GM13976 (cell line): ENCODE results near the gene TAS2R31.
"Not testable (repeated sequence)": the region's sequence is repeated elsewhere in the genome, so short reads cannot be mapped to it uniquely, and the experiment has no call there.

Experiments used
- DNase-seq: peaks from one replicate; pipeline ENCODE4 v3.0.0; 2012; ENCODE audit warnings: low spot score
- in situ Hi-C: fragments of 300-500 bp; cut with MboI; formaldehyde crosslinking; loops from one replicate; pipeline ENCODE4 v1.12.0; 2022; ENCODE audit warnings: low sequenced_read_pairs, mixed read lengths, inconsistent platforms; ENCODE audit not compliant: unreplicated experiment
- TF ChIP-seq, protein P1 (sequence below): IDR thresholded peaks from 2 replicates; pipeline ENCODE4 v1.5.1; 2012; ENCODE audit warnings: borderline replicate concordance, mild to moderate bottlenecking; ENCODE audit not compliant: insufficient read depth; ENCODE audit errors: extremely low read depth, missing control alignments, control extremely low read depth

Gene TAS2R31, protein sequence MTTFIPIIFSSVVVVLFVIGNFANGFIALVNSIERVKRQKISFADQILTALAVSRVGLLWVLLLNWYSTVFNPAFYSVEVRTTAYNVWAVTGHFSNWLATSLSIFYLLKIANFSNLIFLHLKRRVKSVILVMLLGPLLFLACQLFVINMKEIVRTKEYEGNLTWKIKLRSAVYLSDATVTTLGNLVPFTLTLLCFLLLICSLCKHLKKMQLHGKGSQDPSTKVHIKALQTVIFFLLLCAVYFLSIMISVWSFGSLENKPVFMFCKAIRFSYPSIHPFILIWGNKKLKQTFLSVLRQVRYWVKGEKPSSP

DNA sequence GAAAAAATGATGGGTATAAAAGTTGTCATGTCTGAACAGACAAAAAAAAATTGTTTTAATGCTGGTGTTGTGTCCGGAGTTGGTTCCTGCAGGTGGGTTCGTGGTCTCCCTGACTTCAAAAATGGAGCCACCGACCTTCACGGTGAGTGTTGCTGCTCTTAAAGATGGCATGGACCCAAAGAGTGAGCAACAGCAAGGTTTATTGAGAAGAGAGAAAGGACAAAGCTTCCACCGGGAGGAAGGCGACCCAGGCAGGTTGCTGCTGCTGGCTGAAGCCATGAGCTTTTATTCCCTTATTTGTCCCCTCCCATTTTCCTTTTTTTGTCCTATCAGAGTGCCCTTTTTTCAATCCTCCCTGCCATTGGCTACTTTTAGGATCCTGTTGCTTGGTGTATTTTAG, at the start of gene TAS2R31:
Gene TAS2R31 (minus strand): TSS at position 101 of the 400 bp plus-strand sequence. CDS start 72 bp downstream, at position 29.
- DNase-seq = no peak
- TF ChIP-seq, protein P1, sequence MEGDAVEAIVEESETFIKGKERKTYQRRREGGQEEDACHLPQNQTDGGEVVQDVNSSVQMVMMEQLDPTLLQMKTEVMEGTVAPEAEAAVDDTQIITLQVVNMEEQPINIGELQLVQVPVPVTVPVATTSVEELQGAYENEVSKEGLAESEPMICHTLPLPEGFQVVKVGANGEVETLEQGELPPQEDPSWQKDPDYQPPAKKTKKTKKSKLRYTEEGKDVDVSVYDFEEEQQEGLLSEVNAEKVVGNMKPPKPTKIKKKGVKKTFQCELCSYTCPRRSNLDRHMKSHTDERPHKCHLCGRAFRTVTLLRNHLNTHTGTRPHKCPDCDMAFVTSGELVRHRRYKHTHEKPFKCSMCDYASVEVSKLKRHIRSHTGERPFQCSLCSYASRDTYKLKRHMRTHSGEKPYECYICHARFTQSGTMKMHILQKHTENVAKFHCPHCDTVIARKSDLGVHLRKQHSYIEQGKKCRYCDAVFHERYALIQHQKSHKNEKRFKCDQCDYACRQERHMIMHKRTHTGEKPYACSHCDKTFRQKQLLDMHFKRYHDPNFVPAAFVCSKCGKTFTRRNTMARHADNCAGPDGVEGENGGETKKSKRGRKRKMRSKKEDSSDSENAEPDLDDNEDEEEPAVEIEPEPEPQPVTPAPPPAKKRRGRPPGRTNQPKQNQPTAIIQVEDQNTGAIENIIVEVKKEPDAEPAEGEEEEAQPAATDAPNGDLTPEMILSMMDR = no peak
- in situ Hi-C loops = no loop called here

DNA sequence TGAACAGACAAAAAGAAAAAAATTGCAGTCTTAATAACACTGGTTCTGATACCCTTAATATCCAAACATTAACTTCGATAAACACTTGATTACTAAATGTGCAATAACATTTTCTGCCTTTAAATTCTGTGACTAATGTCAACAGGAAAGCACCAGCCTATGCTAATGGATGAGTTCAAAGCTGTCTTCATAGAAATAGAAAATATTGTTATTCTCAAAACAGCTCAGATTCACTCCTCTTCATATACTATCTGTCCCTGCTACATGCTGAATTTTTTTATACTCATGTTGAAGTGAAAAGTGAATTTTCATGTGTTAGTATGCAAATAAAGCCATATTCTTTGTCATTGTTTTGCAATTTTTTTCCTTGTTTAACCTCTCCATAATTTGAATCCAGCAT, 47.0 kb upstream of the TAS2R31 start:
- no peak for DNase-seq
- in situ Hi-C loops = no loop called here
- TF ChIP-seq, protein P1 = no peak

DNA sequence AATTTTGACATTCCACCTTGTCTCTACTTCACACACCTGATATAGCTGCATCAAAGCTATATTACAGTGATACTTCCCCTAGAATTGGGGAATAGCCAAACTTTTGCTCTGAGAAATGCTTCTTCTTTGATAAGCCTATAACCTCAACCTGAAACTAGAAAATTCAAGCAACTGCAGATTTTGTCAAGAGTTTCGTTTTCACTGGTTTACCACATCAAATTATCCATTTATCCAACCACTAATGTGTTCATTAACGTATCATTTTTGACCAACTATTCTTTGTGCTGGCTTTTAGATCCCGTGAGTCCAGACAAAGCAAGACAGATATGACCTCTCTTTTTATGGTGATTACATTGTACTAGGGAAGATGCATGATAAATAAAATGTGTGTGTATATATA, 44.4 kb upstream of the TAS2R31 start:
- TF ChIP-seq, protein P1 = no peak
- no peak for DNase-seq
- in situ Hi-C loops = no loop called here

DNA sequence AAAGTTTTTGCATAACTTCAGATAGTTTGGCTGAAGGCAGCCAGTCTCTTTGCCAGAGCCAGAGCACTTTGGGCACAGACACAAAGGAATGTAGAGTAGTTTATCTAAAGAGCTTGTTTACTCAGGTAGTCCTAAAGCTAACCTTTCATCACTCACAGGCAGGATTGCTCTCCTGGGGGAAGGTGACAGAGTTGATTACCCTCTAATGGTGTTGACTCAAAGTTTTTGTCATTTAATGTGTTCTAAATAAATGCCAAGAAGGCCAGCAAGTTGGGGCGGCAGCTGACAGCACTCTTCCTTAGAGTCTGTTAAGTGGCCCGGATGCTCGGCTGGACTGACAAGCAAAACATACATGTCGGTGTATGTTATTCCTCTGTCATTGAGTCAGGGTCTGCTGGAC, 40.2 kb upstream of the TAS2R31 start:
- no peak for DNase-seq
- in situ Hi-C loops = no loop called here
- TF ChIP-seq, protein P1 = no peak

DNA sequence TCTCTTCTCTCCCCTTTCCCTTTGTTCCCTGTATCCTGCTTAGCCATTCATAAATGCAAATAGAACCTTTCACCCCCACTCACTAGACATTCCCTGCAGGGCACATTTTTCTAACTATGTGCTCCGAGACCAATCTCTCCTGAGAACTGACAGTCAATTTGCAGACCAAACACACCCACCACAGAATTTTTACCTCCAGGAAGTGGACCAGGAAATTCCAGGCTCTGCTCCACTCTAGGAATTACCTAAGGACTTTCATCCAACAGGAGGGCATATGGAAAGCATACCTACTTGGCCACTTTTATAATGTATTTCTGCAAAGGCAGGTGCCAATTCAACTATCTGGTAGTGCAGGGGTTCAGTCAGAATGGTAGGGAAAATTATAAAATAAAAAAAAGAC, 39.8 kb upstream of the TAS2R31 start:
- in situ Hi-C loops = no loop called here
- no peak for DNase-seq
- TF ChIP-seq, protein P1 = no peak

DNA sequence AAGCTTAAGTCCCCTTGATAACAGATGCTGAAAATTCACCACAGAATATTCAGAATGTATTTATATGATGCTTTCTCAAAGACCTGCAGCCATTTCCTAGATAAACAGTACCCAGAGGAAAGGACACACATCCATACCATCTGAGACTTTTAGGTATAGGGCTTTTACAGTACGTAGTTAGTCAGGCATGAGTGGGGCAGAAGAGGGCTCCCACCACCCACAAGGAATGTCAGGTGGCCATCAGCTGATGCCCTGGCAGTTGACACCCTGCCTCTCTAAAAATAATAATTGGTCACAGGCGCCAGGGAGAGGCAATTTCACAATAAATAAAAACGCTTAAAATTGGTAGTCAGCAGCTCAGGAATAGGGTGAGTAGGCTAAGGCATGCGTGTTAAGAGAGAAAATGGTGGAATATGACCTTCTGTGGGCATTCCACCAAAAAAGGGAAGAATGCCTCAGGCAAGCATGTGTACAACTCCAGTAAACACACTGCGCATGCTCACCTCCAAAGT, 38.7 kb upstream of the TAS2R31 start:
- in situ Hi-C loops = no loop called here
- DNase-seq = no peak
- TF ChIP-seq, protein P1 = no peak

DNA sequence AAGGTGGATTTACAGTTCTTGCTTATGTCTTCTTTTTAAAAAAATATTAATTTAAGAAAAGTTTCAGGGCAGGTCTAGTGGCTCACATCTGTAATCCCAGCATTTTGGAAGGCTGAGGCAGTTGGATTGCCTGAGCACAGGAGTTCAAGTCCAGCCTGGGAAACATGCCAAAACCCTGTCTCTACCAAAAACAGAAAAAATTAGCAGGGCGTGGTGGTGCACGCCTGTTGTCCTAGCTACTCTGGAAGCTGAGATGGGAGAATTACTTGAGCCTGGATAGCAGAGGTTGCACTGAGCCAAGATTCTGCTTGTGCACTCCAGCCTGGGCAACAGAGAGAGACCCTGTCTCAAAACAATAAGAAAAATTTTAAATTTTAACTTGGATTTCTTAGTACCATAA, 36.3 kb upstream of the TAS2R31 start:
- in situ Hi-C loops = no loop called here
- TF ChIP-seq, protein P1 = no peak
- no peak for DNase-seq

DNA sequence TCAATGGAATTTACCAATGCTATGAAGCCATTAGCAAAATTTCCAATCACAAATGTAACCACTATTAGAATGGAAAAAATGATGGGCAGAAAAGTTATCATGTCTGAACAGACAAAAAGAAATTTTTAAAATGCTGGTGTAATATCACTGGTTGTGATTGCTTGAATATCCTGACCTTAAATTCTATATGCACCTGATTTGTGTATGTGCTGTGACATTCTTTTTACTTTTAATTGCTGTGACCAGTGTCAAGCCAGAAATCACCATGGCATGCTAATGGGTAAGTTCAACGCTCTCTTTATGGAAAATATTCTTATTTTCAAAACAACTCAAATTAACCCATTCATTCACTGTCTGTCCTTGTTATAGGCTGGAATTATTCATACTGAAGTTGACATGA, 31.0 kb upstream of the TAS2R31 start, which contains the start of gene TAS2R46:
Gene TAS2R46 (minus strand): TSS at position 101 of the 400 bp plus-strand sequence. CDS start 0 bp downstream, at position 101.
- in situ Hi-C loops, DNase-seq: not testable (repeated sequence)
